GM23248 (cell line): ENCODE measurements around the gene HDAC4. TPM values are rescaled to one million over a fixed set of nuclear protein-coding genes. Genes with fewer than 3 reads are reported as not detected.

Experiments used
- DNase-seq: peaks from one replicate; pipeline ENCODE4 v3.0.0-alpha.2; 2015
- H2AFZ ChIP-seq: fragments of 200-600 bp; sonication (generic); 2 replicates; pipeline ENCODE4 v1.6.1; 2016; ENCODE audit warnings: antibody characterized with exemption
- H3F3A ChIP-seq: fragments of 200-600 bp; sonication (generic); 2 replicates; pipeline ENCODE4 v1.6.1; 2016; ENCODE audit warnings: mild to moderate bottlenecking, antibody characterized with exemption, mixed run types; ENCODE audit not compliant: insufficient read depth
- H3K27ac ChIP-seq: fragments of 200-600 bp; sonication (generic); 2 replicates; pipeline ENCODE4 v1.5.1; 2016; ENCODE audit warnings: mild to moderate bottlenecking
- H3K27me3 ChIP-seq: fragments of 200-600 bp; sonication (generic); replicated peaks from 2 replicates; pipeline ENCODE4 v1.6.1; 2016; ENCODE audit warnings: mild to moderate bottlenecking; ENCODE audit not compliant: insufficient read depth
- H3K36me3 ChIP-seq: fragments of 200-600 bp; sonication (generic); 2 replicates; pipeline ENCODE4 v1.6.1; 2016; ENCODE audit warnings: low read depth, mild to moderate bottlenecking
- H3K4me1 ChIP-seq: fragments of 200-600 bp; sonication (generic); 2 replicates; pipeline ENCODE4 v1.6.1; 2016; ENCODE audit warnings: mild to moderate bottlenecking; ENCODE audit not compliant: insufficient read depth
- H3K4me2 ChIP-seq: fragments of 200-600 bp; sonication (generic); one replicate; pipeline ENCODE4 v1.6.1; 2016; ENCODE audit warnings: mild to moderate bottlenecking; ENCODE audit not compliant: unreplicated experiment
- H3K4me3 ChIP-seq: fragments of 200-600 bp; sonication (generic); 2 replicates; pipeline ENCODE4 v1.5.1; 2016; ENCODE audit warnings: mild to moderate bottlenecking
- H3K79me2 ChIP-seq: fragments of 200-600 bp; sonication (generic); 2 replicates; pipeline ENCODE4 v1.6.1; 2016; ENCODE audit warnings: mild to moderate bottlenecking; ENCODE audit not compliant: insufficient read depth
- H3K9ac ChIP-seq: fragments of 200-600 bp; sonication (generic); 2 replicates; pipeline ENCODE4 v1.6.1; 2016; ENCODE audit warnings: mild to moderate bottlenecking
- H3K9me2 ChIP-seq: fragments of 200-600 bp; sonication (generic); 2 replicates; pipeline ENCODE4 v1.6.1; 2016; ENCODE audit warnings: mixed run types, mild to moderate bottlenecking, moderate library complexity; ENCODE audit not compliant: insufficient read depth
- H3K9me3 ChIP-seq: fragments of 200-600 bp; sonication (generic); one replicate; pipeline ENCODE4 v1.6.1; 2017; ENCODE audit warnings: low read depth
- H4K20me1 ChIP-seq: fragments of 200-600 bp; sonication (generic); 2 replicates; pipeline ENCODE4 v1.6.0; 2016; ENCODE audit not compliant: insufficient read depth
- EZH2 ChIP-seq: fragments of 200-600 bp; sonication (generic); IDR thresholded peaks from 2 replicates; pipeline ENCODE4 v1.6.1; 2018; ENCODE audit warnings: antibody characterized with exemption, mild to moderate bottlenecking; ENCODE audit not compliant: insufficient read depth, poor library complexity, severe bottlenecking
- EZH2phosphoT487 ChIP-seq: fragments of 200-600 bp; sonication (generic); IDR thresholded peaks from 2 replicates; pipeline ENCODE4 v1.6.1; 2018; ENCODE audit warnings: antibody characterized with exemption, moderate library complexity, mild to moderate bottlenecking, low read depth; ENCODE audit not compliant: insufficient read depth
- WGBS, 2 experiments: methylation state at CpG; one replicate each; pipeline ENCODE4 v1.1.6; 2015 to 2017; ENCODE audit warnings: low lambda C conversion rate in 2 of 2, low coverage in 1 of 2; ENCODE audit errors: missing lambda C conversion rate in 2 of 2; 5-methylcytosine and 5-hydroxymethylcytosine counted together
- in situ Hi-C: fragments of 300-500 bp; cut with MboI; formaldehyde crosslinking; loops from 2 replicates; pipeline ENCODE4 v1.15.0; 2020
- polyA plus RNA-seq: library from polyadenylated mRNA; unstranded; fragments of >200 nt; fragmentation: Nextera tagmentation; extraction: Ambion mirVana; gene quantifications from 2 replicates; pipeline ENCODE4 v1.2.1, GENCODE V29; 2016
- total RNA-seq: library from RNA; depleted of rRNA; stranded (reverse); fragments of >200 nt; shearing (Covaris generic); gene quantifications from 2 replicates; pipeline ENCODE4 v1.2.3, GENCODE V29; 2014

The HDAC4 gene
- total and polyA plus RNA-seq, 2 experiments from 2014 or later, result 2.1 to 6.3 TPM

DNA sequence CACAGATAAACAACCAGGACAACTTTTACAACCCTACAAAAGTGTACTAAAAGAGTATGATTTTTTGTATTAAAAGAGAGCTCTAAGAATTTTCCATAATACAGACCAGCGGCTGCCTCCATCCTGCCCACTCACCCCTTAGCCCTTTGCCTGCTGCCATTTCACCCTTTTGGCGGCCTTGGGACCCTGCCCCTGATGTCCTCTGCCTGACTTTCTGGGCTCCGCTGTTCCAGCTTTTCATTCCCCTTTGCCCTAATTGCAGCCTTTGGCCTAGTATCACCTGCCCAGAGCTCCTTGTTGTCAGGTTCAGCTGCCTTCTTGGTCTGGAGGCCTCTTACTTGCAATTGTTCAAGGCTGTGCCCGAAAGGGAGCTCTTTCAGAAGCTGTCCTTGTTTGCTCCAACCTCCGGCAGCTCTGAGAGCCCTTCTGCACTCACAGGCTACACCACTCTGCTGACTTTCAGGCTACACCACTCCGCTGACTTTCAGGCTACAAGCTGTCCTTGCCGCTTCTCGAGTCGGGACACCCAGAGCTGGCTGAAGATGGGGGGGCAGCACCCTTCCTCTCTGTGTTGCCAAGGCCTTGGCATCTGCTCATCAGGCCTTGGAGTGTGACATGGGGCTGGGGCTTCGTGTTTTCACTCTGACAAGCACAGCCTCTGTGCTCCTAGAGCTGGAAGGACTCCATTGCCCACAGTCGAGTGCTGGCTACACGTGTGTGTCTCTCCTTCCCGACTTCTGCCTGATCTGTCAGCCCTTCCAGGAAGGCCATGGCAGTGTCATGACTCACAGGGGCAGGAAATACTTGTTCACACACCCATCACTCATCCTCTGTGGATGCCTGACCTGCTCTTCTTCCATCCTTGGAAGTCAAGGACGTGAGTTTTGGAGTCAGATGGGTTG is 43.1 kb upstream of the HDAC4 start:
- Histone ChIP-seq H4K20me1 (no peaks in the 10 kb centered on the region), H3F3A (peaks cover 15% of the 10 kb centered on the region; the same call in 1 of the 2 replicates), H3K4me2 (peak overlapping the region; percentile 29), H2AFZ (no peak overlapping the region), H3K9me2 (no peaks in the 10 kb centered on the region), H3K79me2 (no peaks in the 10 kb centered on the region), H3K27me3 (peaks cover 26% of the 10 kb centered on the region), H3K27ac (no peak overlapping the region), H3K36me3 (no peaks in the 10 kb centered on the region), H3K4me3 (no peak overlapping the region), H3K9ac (no peak overlapping the region), H3K4me1 (peaks cover 15% of the 10 kb centered on the region), H3K9me3 (no peaks in the 10 kb centered on the region)
- in situ Hi-C loops, result no loop called here
- TF ChIP-seq EZH2phosphoT487 (no peak), EZH2 (no peak)
- WGBS, 2 experiments, result 53 to 62% methylated on average over 13 to 14 of the region's 14 CpGs
- DNase-seq, result peak; percentile 70

- Histone ChIP-seq H3K9me3 (no peaks in the 10 kb centered on the region), H3K4me1 (peaks cover 15% of the 10 kb centered on the region), H3K36me3 (no peaks in the 10 kb centered on the region), H2AFZ (no peak overlapping the region), H4K20me1 (no peaks in the 10 kb centered on the region), H3K79me2 (no peaks in the 10 kb centered on the region), H3K9ac (no peak overlapping the region), H3K27me3 (peaks cover 27% of the 10 kb centered on the region), H3K4me2 (no peak overlapping the region), H3F3A (peaks cover 15% of the 10 kb centered on the region; the same call in 1 of the 2 replicates), H3K4me3 (no peak overlapping the region), H3K27ac (no peak overlapping the region), H3K9me2 (no peaks in the 10 kb centered on the region)
- 91 to 95% methylated on average over 8 of the region's 8 CpGs for WGBS, 2 experiments
- in situ Hi-C loops, result no loop called here
- DNase-seq, result no peak
- no peak for TF ChIP-seq EZH2
Observed at GRCh38 chr2:239443102-239443620, 42.3 kb upstream of the HDAC4 start.

- no peaks in the 10 kb centered on the region for H3K9me2 ChIP-seq
- H3K4me1 ChIP-seq, result peaks cover 15% of the 10 kb centered on the region
- H3K79me2 ChIP-seq, result no peaks in the 10 kb centered on the region
- in situ Hi-C loops, result no loop called here
- 83 to 85% methylated on average over 7 of the region's 7 CpGs for WGBS, 2 experiments
- H3K4me3 ChIP-seq, result no peak overlapping the region
- H3K27me3 ChIP-seq, result peaks cover 27% of the 10 kb centered on the region
- H3K27ac ChIP-seq, result no peak overlapping the region
- H3F3A ChIP-seq, result peaks cover 15% of the 10 kb centered on the region; the same call in 1 of the 2 replicates
- H3K4me2 ChIP-seq, result no peak overlapping the region
- DNase-seq, result no peak
- TF ChIP-seq EZH2, result no peak
- TF ChIP-seq EZH2phosphoT487, result no peak
- no peaks in the 10 kb centered on the region for H3K9me3 ChIP-seq
- no peaks in the 10 kb centered on the region for H3K36me3 ChIP-seq
- H3K9ac ChIP-seq, result no peak overlapping the region
- H4K20me1 ChIP-seq, result no peaks in the 10 kb centered on the region
- no peak overlapping the region for H2AFZ ChIP-seq
Observed at GRCh38 chr2:239442192-239442591, 41.4 kb upstream of the HDAC4 start.

GRCh38 chr2:239441261-239442078 is 40.6 kb upstream of the HDAC4 start:
- peaks cover 15% of the 10 kb centered on the region for H3K4me1 ChIP-seq
- no peak overlapping the region for H3K4me2 ChIP-seq
- 72 to 77% methylated on average over 19 of the region's 19 CpGs for whole genome bisulfite sequencing, 2 experiments
- DNase-seq, result no peak
- H3K9me2 ChIP-seq, result no peaks in the 10 kb centered on the region
- no peak overlapping the region for H2AFZ ChIP-seq
- no peaks in the 10 kb centered on the region for H3K79me2 ChIP-seq
- H3K36me3 ChIP-seq, result no peaks in the 10 kb centered on the region
- H3K27ac ChIP-seq, result no peak overlapping the region
- no peak overlapping the region for H3K9ac ChIP-seq
- in situ Hi-C loops, result no loop called here
- TF ChIP-seq EZH2phosphoT487, result no peak
- no peak for TF ChIP-seq EZH2
- no peaks in the 10 kb centered on the region for H3K9me3 ChIP-seq
- H4K20me1 ChIP-seq, result no peaks in the 10 kb centered on the region
- H3K27me3 ChIP-seq, result peaks cover 27% of the 10 kb centered on the region
- H3F3A ChIP-seq, result peaks cover 15% of the 10 kb centered on the region; the same call in 1 of the 2 replicates
- H3K4me3 ChIP-seq, result no peak overlapping the region
